ENCODE measurements around the gene LIMD2.

The LIMD2 gene

DNA sequence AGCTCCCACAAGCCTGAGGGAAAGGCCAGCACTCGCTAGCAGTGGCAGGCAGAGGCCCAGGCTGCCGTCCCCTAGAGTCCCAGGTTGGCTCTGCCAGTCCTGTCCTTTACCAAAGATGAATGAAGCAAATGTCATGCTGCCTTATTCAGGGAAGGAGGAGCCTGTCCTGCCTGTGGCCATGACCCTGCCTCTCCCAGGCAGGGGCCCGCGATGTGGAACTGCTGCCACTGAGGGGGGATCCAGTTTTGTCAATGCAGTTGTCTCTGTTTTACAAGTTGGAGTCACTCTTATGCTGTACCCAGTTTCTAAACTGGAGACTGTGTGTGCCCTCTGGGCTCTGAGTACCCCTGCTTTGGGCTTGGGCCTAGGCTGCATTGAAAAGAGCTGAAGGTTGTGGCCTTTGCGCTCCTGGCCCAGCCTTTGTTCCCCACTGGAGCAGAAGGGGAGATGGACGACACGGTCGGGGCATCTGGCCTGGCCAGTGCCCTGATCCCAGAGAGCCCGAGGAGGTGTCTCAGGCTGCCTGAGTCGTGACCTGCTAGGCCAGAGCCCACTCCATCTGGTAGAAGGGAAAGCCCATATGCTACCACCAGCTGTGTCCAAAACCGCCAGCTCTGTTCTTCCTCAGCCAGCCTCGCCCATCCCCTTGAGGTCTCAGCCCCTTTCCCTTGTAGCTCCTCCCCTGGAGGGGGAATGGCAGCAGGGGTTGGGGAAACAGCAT is 5.5 kb downstream of the LIMD2 start:
- no peak overlapping the region for H3K9ac ChIP-seq

DNA sequence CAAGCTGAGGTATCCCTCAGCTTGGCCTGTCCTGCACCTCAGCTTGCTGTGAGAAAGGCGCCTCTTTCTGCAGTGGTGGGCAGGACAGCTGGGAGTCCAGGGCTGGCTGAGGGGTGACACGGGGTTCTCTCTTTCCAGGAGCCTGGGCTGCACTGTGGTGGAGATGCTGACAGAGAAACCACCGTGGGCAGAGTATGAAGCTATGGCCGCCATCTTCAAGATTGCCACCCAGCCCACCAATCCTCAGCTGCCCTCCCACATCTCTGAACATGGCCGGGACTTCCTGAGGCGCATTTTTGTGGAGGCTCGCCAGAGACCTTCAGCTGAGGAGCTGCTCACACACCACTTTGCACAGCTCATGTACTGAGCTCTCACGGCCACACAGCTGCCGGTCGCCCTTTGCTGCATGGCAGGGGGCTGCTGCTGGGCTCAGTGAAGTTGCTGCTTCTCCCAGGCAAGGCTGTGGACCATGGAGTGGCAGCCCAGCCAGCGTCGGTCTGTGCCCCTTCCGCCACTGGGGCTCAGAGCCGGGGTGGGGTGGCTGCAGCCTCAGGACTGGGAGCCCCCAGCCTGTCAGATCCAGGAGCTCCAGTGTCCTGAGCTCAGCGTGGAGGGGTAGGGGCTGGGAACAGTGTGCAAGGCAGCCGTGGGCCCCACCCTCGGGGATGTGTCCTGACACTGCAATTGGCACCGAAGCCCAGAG is 6.4 kb downstream of the LIMD2 start:
- Histone ChIP-seq H3K36me3 (ENCODE audit: insufficient read depth) (no peaks in the 10 kb centered on the region), H4K20me1 (ENCODE audit: insufficient read depth) (no peaks in the 10 kb centered on the region), H3K79me2 (ENCODE audit: insufficient read depth, low read depth) (no peaks in the 10 kb centered on the region), H3K9ac (no peak overlapping the region), H2AFZ (ENCODE audit: low read depth) (no peak overlapping the region), H3K27me3 (ENCODE audit: insufficient read depth, low read depth) (no peaks in the 10 kb centered on the region), H3K4me3 (IDR thresholded peaks at IDR 0.05; ENCODE audit: insufficient read depth, low read depth, low read length) (no peak overlapping the region), H3K4me2 (no peak overlapping the region), H3K4me1 (ENCODE audit: low read depth, poor library complexity, severe bottlenecking) (peaks cover 19% of the 10 kb centered on the region), H3K27ac (no peak overlapping the region)
- TF ChIP-seq, protein P1, sequence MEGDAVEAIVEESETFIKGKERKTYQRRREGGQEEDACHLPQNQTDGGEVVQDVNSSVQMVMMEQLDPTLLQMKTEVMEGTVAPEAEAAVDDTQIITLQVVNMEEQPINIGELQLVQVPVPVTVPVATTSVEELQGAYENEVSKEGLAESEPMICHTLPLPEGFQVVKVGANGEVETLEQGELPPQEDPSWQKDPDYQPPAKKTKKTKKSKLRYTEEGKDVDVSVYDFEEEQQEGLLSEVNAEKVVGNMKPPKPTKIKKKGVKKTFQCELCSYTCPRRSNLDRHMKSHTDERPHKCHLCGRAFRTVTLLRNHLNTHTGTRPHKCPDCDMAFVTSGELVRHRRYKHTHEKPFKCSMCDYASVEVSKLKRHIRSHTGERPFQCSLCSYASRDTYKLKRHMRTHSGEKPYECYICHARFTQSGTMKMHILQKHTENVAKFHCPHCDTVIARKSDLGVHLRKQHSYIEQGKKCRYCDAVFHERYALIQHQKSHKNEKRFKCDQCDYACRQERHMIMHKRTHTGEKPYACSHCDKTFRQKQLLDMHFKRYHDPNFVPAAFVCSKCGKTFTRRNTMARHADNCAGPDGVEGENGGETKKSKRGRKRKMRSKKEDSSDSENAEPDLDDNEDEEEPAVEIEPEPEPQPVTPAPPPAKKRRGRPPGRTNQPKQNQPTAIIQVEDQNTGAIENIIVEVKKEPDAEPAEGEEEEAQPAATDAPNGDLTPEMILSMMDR (conservative IDR thresholded peaks at IDR 0.05; ENCODE audit: low read depth, low read length): no peak

More for the DNA sequence above, 5.5 kb downstream of the LIMD2 start:
- Histone ChIP-seq H3K27me3 (ENCODE audit: insufficient read depth, low read depth) (no peaks in the 10 kb centered on the region), H3K79me2 (ENCODE audit: insufficient read depth, low read depth) (no peaks in the 10 kb centered on the region), H2AFZ (ENCODE audit: low read depth) (no peak overlapping the region), H3K4me1 (ENCODE audit: low read depth, poor library complexity, severe bottlenecking) (peaks cover 27% of the 10 kb centered on the region), H3K27ac (no peak overlapping the region), H3K36me3 (ENCODE audit: insufficient read depth) (no peaks in the 10 kb centered on the region), H3K4me2 (no peak overlapping the region), H3K4me3 (IDR thresholded peaks at IDR 0.05; ENCODE audit: insufficient read depth, low read depth, low read length) (no peak overlapping the region), H4K20me1 (ENCODE audit: insufficient read depth) (no peaks in the 10 kb centered on the region)
- TF ChIP-seq, protein P1 (conservative IDR thresholded peaks at IDR 0.05; ENCODE audit: low read depth, low read length): no peak

DNA sequence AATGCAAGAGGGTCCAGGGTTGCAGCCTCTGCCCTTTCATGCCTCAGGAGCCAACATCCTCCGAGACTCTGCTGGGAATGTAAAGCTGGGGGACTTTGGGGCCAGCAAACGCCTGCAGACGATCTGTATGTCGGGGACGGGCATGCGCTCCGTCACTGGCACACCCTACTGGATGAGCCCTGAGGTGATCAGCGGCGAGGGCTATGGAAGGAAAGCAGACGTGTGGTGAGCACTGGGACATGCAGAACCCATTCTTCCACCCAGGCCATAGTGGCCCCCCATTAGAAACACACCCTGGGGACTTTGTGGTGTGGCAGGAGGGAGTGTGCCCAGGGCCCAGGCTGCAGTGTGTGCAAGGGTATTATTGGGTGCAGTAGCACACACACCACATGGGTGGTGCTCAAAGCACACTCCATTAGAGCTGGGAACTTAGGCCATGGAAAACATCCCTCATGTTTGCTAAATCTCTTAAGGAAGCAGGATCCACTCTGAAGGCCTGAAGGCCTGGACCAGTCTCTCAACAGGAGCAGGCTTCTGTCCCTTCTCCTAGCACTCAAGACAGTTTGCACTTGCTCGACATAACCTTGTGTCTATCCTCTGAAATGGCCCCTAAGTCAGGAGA is 7.6 kb downstream of the LIMD2 start:
- TF ChIP-seq, protein P1 (conservative IDR thresholded peaks at IDR 0.05; ENCODE audit: low read depth, low read length): no peak
- Histone ChIP-seq H3K9ac (no peak overlapping the region), H3K79me2 (ENCODE audit: insufficient read depth, low read depth) (no peaks in the 10 kb centered on the region), H3K27ac (no peak overlapping the region), H3K36me3 (ENCODE audit: insufficient read depth) (no peaks in the 10 kb centered on the region), H3K4me3 (IDR thresholded peaks at IDR 0.05; ENCODE audit: insufficient read depth, low read depth, low read length) (no peak overlapping the region), H2AFZ (ENCODE audit: low read depth) (no peak overlapping the region), H3K4me2 (no peak overlapping the region), H3K27me3 (ENCODE audit: insufficient read depth, low read depth) (no peaks in the 10 kb centered on the region), H4K20me1 (ENCODE audit: insufficient read depth) (no peaks in the 10 kb centered on the region), H3K4me1 (ENCODE audit: low read depth, poor library complexity, severe bottlenecking) (peaks cover 6% of the 10 kb centered on the region)

DNA sequence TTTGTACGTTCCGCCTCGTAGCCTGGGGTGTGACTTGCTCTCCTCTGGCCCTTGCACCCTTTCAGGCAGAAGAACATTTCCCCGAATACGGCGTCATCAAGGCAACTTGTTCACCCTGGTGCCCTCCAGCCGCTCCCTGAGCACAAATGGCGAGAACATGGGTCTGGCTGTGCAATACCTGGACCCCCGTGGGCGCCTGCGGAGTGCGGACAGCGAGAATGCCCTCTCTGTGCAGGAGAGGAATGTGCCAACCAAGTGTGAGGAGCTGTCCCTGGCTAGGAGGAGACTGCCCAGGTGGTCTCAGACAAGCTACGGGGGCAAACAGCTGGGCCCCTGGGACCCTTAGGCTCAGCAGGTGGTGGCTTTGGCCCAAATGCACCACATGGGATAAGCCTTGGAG is 10.4 kb downstream of the LIMD2 start:
- H3K4me1 ChIP-seq (ENCODE audit: low read depth, poor library complexity, severe bottlenecking): no peaks in the 10 kb centered on the region

More for the DNA sequence above, 10.4 kb downstream of the LIMD2 start:
- Histone ChIP-seq H3K27me3 (ENCODE audit: insufficient read depth, low read depth) (no peaks in the 10 kb centered on the region), H3K4me2 (no peak overlapping the region), H3K9ac (no peak overlapping the region), H3K27ac (no peak overlapping the region), H4K20me1 (ENCODE audit: insufficient read depth) (no peaks in the 10 kb centered on the region), H3K79me2 (ENCODE audit: insufficient read depth, low read depth) (no peaks in the 10 kb centered on the region), H3K36me3 (ENCODE audit: insufficient read depth) (no peaks in the 10 kb centered on the region), H2AFZ (ENCODE audit: low read depth) (no peak overlapping the region), H3K4me3 (IDR thresholded peaks at IDR 0.05; ENCODE audit: insufficient read depth, low read depth, low read length) (no peak overlapping the region)
- TF ChIP-seq, protein P1 (conservative IDR thresholded peaks at IDR 0.05; ENCODE audit: low read depth, low read length): no peak
